NB4 (cell line): ENCODE measurements around the gene PTCH1.

Source experiments
- MYC ChIP-seq: IDR thresholded peaks from 2 replicates; pipeline ENCODE4 v1.6.1; 2011; ENCODE audit warnings: low read depth, low read length
- POLR2A ChIP-seq: IDR thresholded peaks from 2 replicates; pipeline ENCODE4 v1.6.1; 2011; ENCODE audit warnings: mild to moderate bottlenecking; ENCODE audit not compliant: insufficient read length; ENCODE audit errors: extremely low read depth
- TF ChIP-seq, protein P1 (sequence below): IDR thresholded peaks from one replicate; pipeline ENCODE4 v1.5.1; 2012; ENCODE audit warnings: low read depth, low read length
- TF ChIP-seq, protein P2 (sequence below): IDR thresholded peaks from 2 replicates; pipeline ENCODE4 v1.6.1; 2011; ENCODE audit warnings: low read depth, low read length

- TF ChIP-seq, protein P1, sequence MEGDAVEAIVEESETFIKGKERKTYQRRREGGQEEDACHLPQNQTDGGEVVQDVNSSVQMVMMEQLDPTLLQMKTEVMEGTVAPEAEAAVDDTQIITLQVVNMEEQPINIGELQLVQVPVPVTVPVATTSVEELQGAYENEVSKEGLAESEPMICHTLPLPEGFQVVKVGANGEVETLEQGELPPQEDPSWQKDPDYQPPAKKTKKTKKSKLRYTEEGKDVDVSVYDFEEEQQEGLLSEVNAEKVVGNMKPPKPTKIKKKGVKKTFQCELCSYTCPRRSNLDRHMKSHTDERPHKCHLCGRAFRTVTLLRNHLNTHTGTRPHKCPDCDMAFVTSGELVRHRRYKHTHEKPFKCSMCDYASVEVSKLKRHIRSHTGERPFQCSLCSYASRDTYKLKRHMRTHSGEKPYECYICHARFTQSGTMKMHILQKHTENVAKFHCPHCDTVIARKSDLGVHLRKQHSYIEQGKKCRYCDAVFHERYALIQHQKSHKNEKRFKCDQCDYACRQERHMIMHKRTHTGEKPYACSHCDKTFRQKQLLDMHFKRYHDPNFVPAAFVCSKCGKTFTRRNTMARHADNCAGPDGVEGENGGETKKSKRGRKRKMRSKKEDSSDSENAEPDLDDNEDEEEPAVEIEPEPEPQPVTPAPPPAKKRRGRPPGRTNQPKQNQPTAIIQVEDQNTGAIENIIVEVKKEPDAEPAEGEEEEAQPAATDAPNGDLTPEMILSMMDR, result no peak
- no peak for TF ChIP-seq POLR2A
- no peak for TF ChIP-seq MYC
- TF ChIP-seq, protein P2, sequence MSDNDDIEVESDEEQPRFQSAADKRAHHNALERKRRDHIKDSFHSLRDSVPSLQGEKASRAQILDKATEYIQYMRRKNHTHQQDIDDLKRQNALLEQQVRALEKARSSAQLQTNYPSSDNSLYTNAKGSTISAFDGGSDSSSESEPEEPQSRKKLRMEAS, result no peak
Measured at GRCh38 chr9:95513711-95514110, 3.1 kb downstream of the PTCH1 start.
